Effector CD4-positive, alpha-beta T cell (primary cell): ENCODE results near the gene ZBTB45.

Experiments
- DNase-seq: peaks from one replicate; pipeline ENCODE4 v3.0.0-alpha.2; 2020
- total RNA-seq: gene quantifications from one replicate; lab custom pipeline; 2026; lab: John Stamatoyannopoulos, UW

ZBTB45 gene
- 7.9 reads per million, percentile 27 among the genes with 10 or more reads in this experiment for total RNA-seq

GRCh38 chr19:58519355-58520256 is at the start of gene ZBTB45:
Gene ZBTB45 (minus strand): TSS chr19:58519810. CDS start chr19:58517673, 2,137 bp downstream.
- DNase-seq: peak; percentile 82

GRCh38 chr19:58568453-58569130 is 49.0 kb upstream of the ZBTB45 start:
- no peak for DNase-seq

- no peak for DNase-seq
Observed at GRCh38 chr19:58566989-58567388, 47.4 kb upstream of the ZBTB45 start.

GRCh38 chr19:58563823-58564222 is 44.2 kb upstream of the ZBTB45 start:
- no peak for DNase-seq

GRCh38 chr19:58563034-58563573 is 43.5 kb upstream of the ZBTB45 start:
- no peak for DNase-seq

- DNase-seq: no peak
Observed at GRCh38 chr19:58562122-58563033, 42.8 kb upstream of the ZBTB45 start.

- DNase-seq: no peak
Observed at GRCh38 chr19:58561373-58562121, 41.9 kb upstream of the ZBTB45 start.

- no peak for DNase-seq
Observed at GRCh38 chr19:58560921-58561320, 41.3 kb upstream of the ZBTB45 start.

- DNase-seq: no peak
Observed at GRCh38 chr19:58560007-58560887, 40.6 kb upstream of the ZBTB45 start.

GRCh38 chr19:58559275-58560006 is 39.8 kb upstream of the ZBTB45 start:
- DNase-seq: peak; percentile 25

GRCh38 chr19:58558623-58559274 is 39.1 kb upstream of the ZBTB45 start:
- DNase-seq: peak; percentile 100

- peak; percentile 60 for DNase-seq
Observed at GRCh38 chr19:58558066-58558622, 38.5 kb upstream of the ZBTB45 start, which contains the start of gene UBE2M. Gene UBE2M (minus strand): TSS chr19:58558611. CDS start chr19:58558381, 230 bp downstream.

GRCh38 chr19:58557221-58558065 is 37.8 kb upstream of the ZBTB45 start:
- DNase-seq: no peak

GRCh38 chr19:58556622-58557220 is 37.1 kb upstream of the ZBTB45 start:
- no peak for DNase-seq

GRCh38 chr19:58555920-58556621 is 36.5 kb upstream of the ZBTB45 start:
- DNase-seq: no peak

GRCh38 chr19:58555369-58555885 is 35.8 kb upstream of the ZBTB45 start:
- DNase-seq: no peak
